Mucosa of descending colon (tissue), 3 donors: Measurements from ENCODE around the gene FJX1. TPM values are rescaled to one million over a fixed set of nuclear protein-coding genes. Genes with fewer than 3 reads are reported as not detected.

Experiments
- ATAC-seq: fragments of 200-7000 bp; cut with Tn5 transposase; one replicate; pipeline ENCODE4 v1.9.1; 2020; ENCODE audit warnings: mild to moderate bottlenecking, moderate library complexity
- DNase-seq, 3 donors: peaks; one replicate each; pipeline ENCODE4 v3.0.0-alpha.2; 2020
- H3K36me3 ChIP-seq: fragments of 200-600 bp; one replicate; pipeline ENCODE4 v1.8.0; 2021; ENCODE audit warnings: low read depth, mild to moderate bottlenecking
- H3K4me1 ChIP-seq: fragments of 200-600 bp; one replicate; pipeline ENCODE4 v1.8.0; 2021; ENCODE audit warnings: low read depth, mild to moderate bottlenecking
- H3K4me3 ChIP-seq: fragments of 200-600 bp; one replicate; pipeline ENCODE4 v1.8.0; 2021; ENCODE audit warnings: mild to moderate bottlenecking
- H3K9me3 ChIP-seq: fragments of 200-600 bp; one replicate; pipeline ENCODE4 v1.8.0; 2021; ENCODE audit warnings: mild to moderate bottlenecking
- intact Hi-C, 2 donors: fragments of 100-400 bp; cut with DNase I in 1 of 2; cut with micrococcal nuclease in 1 of 2; formaldehyde crosslinking; loops; one replicate each; pipeline versions ENCODE4 v1.11.0 to v1.11.1; 2022; cut with DNase I, micrococcal nuclease
- total RNA-seq, 3 donors: library from RNA; stranded (reverse); fragmentation: NEBNext Ultra II Directional in 2 of 3; extraction: Animal tissue kit (Norgen Biotek cat#: 25700) in 2 of 3; gene quantifications; one replicate each; pipeline versions ENCODE4 v1.2.1 to v1.2.4, GENCODE V29; 2021 to 2023
- TF ChIP-seq, protein P1 (sequence below): fragments of 200-600 bp; IDR thresholded peaks from one replicate; pipeline ENCODE4 v1.8.0; 2022; ENCODE audit warnings: antibody characterized with exemption, mild to moderate bottlenecking
- donor health status: DM: no; HTN: no; CAD: no; lungs with moderate emphysema.
- donor health status: DM: no; HTN: no; CAD: no.
- donor health status: DM: no; HTN: yes; CAD: no.

Gene FJX1
- total RNA-seq, 3 donors from 2014 or later = 0.36 to 1.7 (median 0.84) TPM

GRCh38 chr11:35641171-35641897, 23.1 kb downstream of the FJX1 start:
- Histone ChIP-seq H3K9me3 (no peaks in the 10 kb centered on the region), H3K4me1 (no peaks in the 10 kb centered on the region), H3K4me3 (no peak overlapping the region), H3K36me3 (no peaks in the 10 kb centered on the region)
- intact Hi-C loops = no loop called here
- TF ChIP-seq, protein P1, sequence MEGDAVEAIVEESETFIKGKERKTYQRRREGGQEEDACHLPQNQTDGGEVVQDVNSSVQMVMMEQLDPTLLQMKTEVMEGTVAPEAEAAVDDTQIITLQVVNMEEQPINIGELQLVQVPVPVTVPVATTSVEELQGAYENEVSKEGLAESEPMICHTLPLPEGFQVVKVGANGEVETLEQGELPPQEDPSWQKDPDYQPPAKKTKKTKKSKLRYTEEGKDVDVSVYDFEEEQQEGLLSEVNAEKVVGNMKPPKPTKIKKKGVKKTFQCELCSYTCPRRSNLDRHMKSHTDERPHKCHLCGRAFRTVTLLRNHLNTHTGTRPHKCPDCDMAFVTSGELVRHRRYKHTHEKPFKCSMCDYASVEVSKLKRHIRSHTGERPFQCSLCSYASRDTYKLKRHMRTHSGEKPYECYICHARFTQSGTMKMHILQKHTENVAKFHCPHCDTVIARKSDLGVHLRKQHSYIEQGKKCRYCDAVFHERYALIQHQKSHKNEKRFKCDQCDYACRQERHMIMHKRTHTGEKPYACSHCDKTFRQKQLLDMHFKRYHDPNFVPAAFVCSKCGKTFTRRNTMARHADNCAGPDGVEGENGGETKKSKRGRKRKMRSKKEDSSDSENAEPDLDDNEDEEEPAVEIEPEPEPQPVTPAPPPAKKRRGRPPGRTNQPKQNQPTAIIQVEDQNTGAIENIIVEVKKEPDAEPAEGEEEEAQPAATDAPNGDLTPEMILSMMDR = no peak
- DNase-seq (no peak), ATAC-seq (no peak)

DNA sequence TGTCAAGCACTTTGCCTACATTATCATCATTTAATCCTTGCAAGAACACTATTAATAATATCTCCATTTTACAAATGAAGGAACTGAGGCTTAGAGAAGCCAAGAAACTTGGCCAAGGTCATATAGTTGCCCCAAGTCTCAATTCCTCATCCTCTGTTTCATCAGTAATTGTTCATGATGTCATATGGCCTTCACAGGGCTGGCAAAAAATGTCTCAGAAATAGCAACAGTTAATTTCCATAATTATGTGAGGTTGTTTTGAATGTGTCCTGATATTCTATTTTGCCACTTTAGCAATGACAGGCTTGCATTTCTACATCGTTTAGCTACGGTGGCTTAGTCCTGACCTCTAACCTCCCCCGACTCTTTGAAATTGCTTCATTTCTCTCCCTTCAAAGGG, 23.7 kb downstream of the FJX1 start:
- DNase-seq (no peak), ATAC-seq (no peak)
- Histone ChIP-seq H3K36me3 (no peaks in the 10 kb centered on the region), H3K4me3 (no peak overlapping the region), H3K4me1 (no peaks in the 10 kb centered on the region), H3K9me3 (no peaks in the 10 kb centered on the region)
- intact Hi-C loops = no loop called here
- TF ChIP-seq, protein P1 = no peak

DNA sequence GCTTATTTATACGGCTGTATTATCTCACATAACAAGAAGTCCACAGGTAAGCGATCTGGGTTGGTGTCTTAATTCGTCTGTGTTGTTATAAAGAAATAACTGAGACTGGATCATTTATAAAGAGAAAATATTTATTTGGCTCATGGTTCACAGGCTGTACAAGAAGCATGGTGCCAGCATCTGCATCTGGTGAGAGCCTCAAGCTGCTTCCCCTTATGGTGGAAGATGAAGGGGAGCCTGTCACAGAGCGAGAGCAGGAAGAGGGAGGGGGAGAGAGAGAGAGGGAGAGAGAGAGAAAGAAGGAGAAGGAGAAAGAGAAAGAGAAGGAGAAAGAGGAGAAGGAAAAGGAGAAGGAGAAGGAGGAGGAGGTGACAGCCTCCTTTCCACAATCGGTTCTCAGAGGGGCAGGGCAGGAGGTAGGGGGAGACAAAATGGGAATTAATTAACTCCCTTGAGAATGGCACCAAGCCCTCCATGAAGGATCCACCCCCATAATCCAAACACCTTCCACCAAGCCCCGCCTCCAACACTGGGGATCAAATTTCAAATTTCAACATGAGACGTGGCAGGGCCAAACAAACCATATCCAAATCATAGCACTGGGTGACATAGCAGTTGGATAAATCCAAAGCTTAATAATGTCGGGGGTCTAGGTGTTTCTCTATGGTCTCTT, 29.3 kb downstream of the FJX1 start:
- Histone ChIP-seq H3K9me3 (no peaks in the 10 kb centered on the region), H3K4me1 (no peaks in the 10 kb centered on the region), H3K36me3 (no peaks in the 10 kb centered on the region), H3K4me3 (no peak overlapping the region)
- intact Hi-C loops = no loop called here
- TF ChIP-seq, protein P1 = no peak
- DNase-seq (no peak), ATAC-seq (no peak)

DNA sequence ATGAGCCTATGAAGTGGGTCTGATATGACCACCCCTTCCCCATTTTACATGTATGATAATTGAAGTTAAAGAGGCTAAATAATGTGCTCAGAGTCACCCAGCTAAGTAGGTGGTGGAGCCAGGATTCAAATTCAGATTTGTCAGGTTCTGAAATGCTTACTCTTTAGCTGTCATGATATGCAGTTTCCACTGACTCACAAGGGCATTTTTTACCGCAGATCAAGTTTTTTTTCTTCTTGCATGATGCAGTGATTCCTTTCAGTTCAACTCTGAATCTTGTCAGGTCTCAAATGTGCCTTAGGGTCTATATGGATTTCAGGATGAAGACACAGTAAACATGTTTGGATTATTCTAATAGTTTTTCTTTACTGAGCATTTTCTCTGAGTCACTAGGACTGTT, 31.7 kb downstream of the FJX1 start:
- DNase-seq (no peak), ATAC-seq (no peak)
- TF ChIP-seq, protein P1 = no peak
- no peak overlapping the region for H3K4me3 ChIP-seq
- no peaks in the 10 kb centered on the region for H3K36me3 ChIP-seq
- H3K9me3 ChIP-seq = no peaks in the 10 kb centered on the region
- H3K4me1 ChIP-seq = no peaks in the 10 kb centered on the region
- intact Hi-C loops = no loop called here

DNA sequence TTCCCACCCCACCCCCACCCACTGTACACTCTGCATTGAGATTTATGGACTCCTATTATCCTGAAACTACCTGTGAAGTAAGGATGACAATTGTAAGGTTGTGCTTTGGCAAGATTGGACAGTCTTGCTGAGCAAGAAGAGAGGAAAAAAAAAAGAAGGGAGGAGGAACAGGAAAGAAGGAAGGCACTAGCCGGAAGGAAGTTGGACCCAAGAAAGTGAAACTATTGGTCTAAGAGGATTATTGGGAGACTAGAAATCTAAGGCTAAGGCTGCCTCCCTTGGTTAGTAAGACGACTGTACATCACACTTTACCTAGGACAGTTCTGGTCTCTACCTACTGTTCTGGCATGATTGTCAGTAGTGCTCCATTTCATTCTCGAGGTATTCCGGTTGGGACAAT, 32.2 kb downstream of the FJX1 start:
- TF ChIP-seq, protein P1 = no peak
- DNase-seq (no peak), ATAC-seq (no peak)
- Histone ChIP-seq H3K4me3 (no peak overlapping the region), H3K36me3 (no peaks in the 10 kb centered on the region), H3K9me3 (no peaks in the 10 kb centered on the region), H3K4me1 (no peaks in the 10 kb centered on the region)
- intact Hi-C loops = no loop called here
